ENCODE data around the gene MED15.
A peak's percentile ranks its signal among the peaks of the same experiment; 100 is the strongest.

The MED15 gene

DNA sequence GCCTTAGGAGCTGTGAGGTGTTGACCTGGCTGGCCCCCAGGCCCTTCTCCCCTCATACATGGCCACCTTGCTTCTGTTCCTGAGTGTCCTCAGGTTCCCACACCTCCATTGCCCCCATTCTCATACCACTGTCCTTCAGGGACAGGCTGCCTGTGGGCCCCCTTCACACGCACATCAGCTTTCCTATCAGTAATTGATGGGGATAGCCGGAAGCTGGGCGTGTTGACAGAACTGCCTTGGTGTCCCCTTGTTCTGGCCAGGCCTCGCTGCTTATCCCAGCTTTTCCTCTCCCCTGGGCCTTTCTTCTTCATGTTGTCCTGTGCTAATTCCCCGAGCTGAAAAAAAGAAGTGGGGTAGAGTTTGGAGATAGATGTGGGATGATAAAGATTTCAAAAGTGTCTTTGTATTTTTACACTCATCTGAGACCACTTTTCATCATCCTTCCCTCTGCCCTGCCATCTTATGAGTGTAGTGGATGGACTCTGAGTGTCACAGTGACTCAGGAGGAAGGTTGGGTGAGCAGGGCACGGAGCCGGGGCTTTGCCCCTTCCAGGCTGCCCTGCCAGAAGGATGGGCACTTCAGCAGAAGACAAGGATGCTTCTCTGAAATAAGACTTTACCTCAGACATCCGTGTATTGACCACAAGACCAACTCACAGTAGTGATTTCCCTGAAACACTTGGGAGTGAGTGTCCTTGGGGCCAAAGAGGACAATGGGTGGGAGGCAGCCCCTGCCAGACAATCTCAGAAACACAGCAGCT, 42.8 kb downstream of the MED15 start:
- H3K27me3 ChIP-seq (ENCODE audit: control insufficient read depth in 5 of 5, insufficient read depth in 4 of 5, low read length in 5 of 5): peaks cover 0 to 3% (median 0%) of the 10 kb centered on the region in 5 donors
- H3K9ac ChIP-seq (ENCODE audit: low read length in 5 of 5): peak overlapping the region in 4 of 5 donors; percentile 19 to 63 (median 41)
- H3K36me3 ChIP-seq (ENCODE audit: control insufficient read depth in 5 of 5, insufficient read depth in 5 of 5, low read length in 5 of 5): peaks cover 0 to 34% (median 28%) of the 10 kb centered on the region in 5 donors

DNA sequence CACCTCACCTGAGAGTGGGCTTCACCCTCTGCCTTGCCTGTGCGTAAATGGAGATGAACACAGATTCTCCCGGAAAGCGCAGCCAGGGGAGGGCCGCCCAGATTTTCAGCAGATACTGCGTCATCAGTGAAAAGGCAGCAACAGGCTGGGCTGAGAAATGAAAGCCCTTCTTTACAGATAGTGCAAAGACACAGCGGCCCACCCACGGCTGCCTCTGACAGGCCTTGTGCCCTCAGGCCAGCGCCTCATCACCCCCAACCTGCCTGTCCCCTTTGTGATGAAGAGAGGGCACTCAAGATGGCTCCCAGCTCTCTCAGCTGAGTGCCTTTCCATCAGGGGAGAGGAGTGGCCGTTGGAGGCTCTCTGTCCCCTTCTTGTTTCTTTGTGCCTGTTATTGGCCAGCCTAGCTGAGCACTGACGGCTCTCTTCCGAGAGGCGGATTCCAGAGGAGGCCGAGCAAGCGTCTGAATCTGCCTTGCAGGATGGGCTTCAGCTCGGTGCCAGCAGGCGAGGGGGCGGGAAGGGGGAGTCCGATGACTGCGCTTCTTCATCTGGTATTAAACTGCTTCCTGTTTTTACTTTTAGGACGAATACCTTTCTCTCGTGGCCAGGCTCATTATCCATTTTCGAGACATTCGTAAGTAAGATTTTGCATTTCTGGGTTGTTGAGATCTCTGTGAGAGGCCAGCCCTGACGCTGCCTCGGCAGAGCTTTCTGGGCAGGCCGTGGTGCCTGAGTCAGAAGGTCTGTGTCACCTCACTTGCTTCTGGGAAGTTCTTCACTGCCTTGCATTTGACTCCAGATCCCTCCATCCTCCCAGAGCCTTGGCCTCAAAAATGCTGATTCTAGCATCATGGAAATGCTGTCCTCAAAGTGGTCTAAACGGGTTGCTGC, 43.7 kb downstream of the MED15 start:
- Histone ChIP-seq H3K36me3 (ENCODE audit: control insufficient read depth in 5 of 5, insufficient read depth in 5 of 5, low read length in 5 of 5) (peaks cover 0 to 38% (median 35%) of the 10 kb centered on the region in 5 donors), H3K27ac (ENCODE audit: low read depth, low read length) (peak overlapping the region; percentile 99), H3K9me3 (ENCODE audit: control insufficient read depth in 5 of 5, low read length in 5 of 5) (no peaks in the 10 kb centered on the region), H3K4me3 (ENCODE audit: low read depth in 1 of 5, low read length in 5 of 5) (no peak overlapping the region), H3K9ac (ENCODE audit: low read length in 5 of 5) (peak overlapping the region; percentile 38 to 63 (median 44)), H3K27me3 (ENCODE audit: control insufficient read depth in 5 of 5, insufficient read depth in 4 of 5, low read length in 5 of 5) (peaks cover 0 to 3% (median 0%) of the 10 kb centered on the region in 5 donors), H3K4me1 (ENCODE audit: control insufficient read depth in 5 of 5, insufficient read depth in 5 of 5, low read length in 5 of 5) (peaks cover 31 to 77% (median 69%) of the 10 kb centered on the region in 5 donors)

More for the DNA sequence above, 42.8 kb downstream of the MED15 start:
- Histone ChIP-seq H3K9me3 (ENCODE audit: control insufficient read depth in 5 of 5, low read length in 5 of 5) (no peaks in the 10 kb centered on the region), H3K4me1 (ENCODE audit: control insufficient read depth in 5 of 5, insufficient read depth in 5 of 5, low read length in 5 of 5) (peaks cover 32 to 78% (median 72%) of the 10 kb centered on the region in 5 donors), H3K27ac (ENCODE audit: low read depth, low read length) (peak overlapping the region; percentile 99), H3K4me3 (ENCODE audit: low read depth in 1 of 5, low read length in 5 of 5) (no peak overlapping the region)

GRCh38 chr22:20551805-20552442, 44.5 kb downstream of the MED15 start:
- peak overlapping the region in 1 of 5 donors; percentile 10 for H3K4me3 ChIP-seq (ENCODE audit: low read depth in 1 of 5, low read length in 5 of 5)
- peak overlapping the region in 3 of 5 donors; percentile 38 to 84 (median 48) for H3K9ac ChIP-seq (ENCODE audit: low read length in 5 of 5)
- H3K27me3 ChIP-seq (ENCODE audit: control insufficient read depth in 5 of 5, insufficient read depth in 4 of 5, low read length in 5 of 5): peaks cover 0 to 3% (median 0%) of the 10 kb centered on the region in 5 donors
- peaks cover 27 to 76% (median 67%) of the 10 kb centered on the region in 5 donors for H3K4me1 ChIP-seq (ENCODE audit: control insufficient read depth in 5 of 5, insufficient read depth in 5 of 5, low read length in 5 of 5)
- H3K36me3 ChIP-seq (ENCODE audit: control insufficient read depth in 5 of 5, insufficient read depth in 5 of 5, low read length in 5 of 5): peaks cover 0 to 47% (median 38%) of the 10 kb centered on the region in 5 donors
- H3K27ac ChIP-seq (ENCODE audit: low read depth, low read length): peak overlapping the region; percentile 99
- H3K9me3 ChIP-seq (ENCODE audit: control insufficient read depth in 5 of 5, low read length in 5 of 5): no peaks in the 10 kb centered on the region

GRCh38 chr22:20552443-20553401, 45.3 kb downstream of the MED15 start:
- peaks cover 27 to 84% (median 71%) of the 10 kb centered on the region in 5 donors for H3K4me1 ChIP-seq (ENCODE audit: control insufficient read depth in 5 of 5, insufficient read depth in 5 of 5, low read length in 5 of 5)
- H3K36me3 ChIP-seq (ENCODE audit: control insufficient read depth in 5 of 5, insufficient read depth in 5 of 5, low read length in 5 of 5): peaks cover 0 to 53% (median 40%) of the 10 kb centered on the region in 5 donors
- no peaks in the 10 kb centered on the region for H3K9me3 ChIP-seq (ENCODE audit: control insufficient read depth in 5 of 5, low read length in 5 of 5)
- H3K27ac ChIP-seq (ENCODE audit: low read depth, low read length): peak overlapping the region; percentile 99
- H3K27me3 ChIP-seq (ENCODE audit: control insufficient read depth in 5 of 5, insufficient read depth in 4 of 5, low read length in 5 of 5): peaks cover 0 to 3% (median 0%) of the 10 kb centered on the region in 5 donors
- H3K4me3 ChIP-seq (ENCODE audit: low read depth in 1 of 5, low read length in 5 of 5): peak overlapping the region in 2 of 5 donors; percentile 15 to 33
- peak overlapping the region; percentile 5 to 84 (median 46) for H3K9ac ChIP-seq (ENCODE audit: low read length in 5 of 5)

GRCh38 chr22:20553947-20554741, 46.7 kb downstream of the MED15 start:
- peaks cover 27 to 77% (median 67%) of the 10 kb centered on the region in 5 donors for H3K4me1 ChIP-seq (ENCODE audit: control insufficient read depth in 5 of 5, insufficient read depth in 5 of 5, low read length in 5 of 5)
- peaks cover 0 to 3% (median 0%) of the 10 kb centered on the region in 5 donors for H3K27me3 ChIP-seq (ENCODE audit: control insufficient read depth in 5 of 5, insufficient read depth in 4 of 5, low read length in 5 of 5)
- peaks cover 2 to 65% (median 53%) of the 10 kb centered on the region in 5 donors for H3K36me3 ChIP-seq (ENCODE audit: control insufficient read depth in 5 of 5, insufficient read depth in 5 of 5, low read length in 5 of 5)
- no peaks in the 10 kb centered on the region for H3K9me3 ChIP-seq (ENCODE audit: control insufficient read depth in 5 of 5, low read length in 5 of 5)
- no peak overlapping the region for H3K9ac ChIP-seq (ENCODE audit: low read length in 5 of 5)
- H3K27ac ChIP-seq (ENCODE audit: low read depth, low read length): peak overlapping the region; percentile 99
- no peak overlapping the region for H3K4me3 ChIP-seq (ENCODE audit: low read depth in 1 of 5, low read length in 5 of 5)

DNA sequence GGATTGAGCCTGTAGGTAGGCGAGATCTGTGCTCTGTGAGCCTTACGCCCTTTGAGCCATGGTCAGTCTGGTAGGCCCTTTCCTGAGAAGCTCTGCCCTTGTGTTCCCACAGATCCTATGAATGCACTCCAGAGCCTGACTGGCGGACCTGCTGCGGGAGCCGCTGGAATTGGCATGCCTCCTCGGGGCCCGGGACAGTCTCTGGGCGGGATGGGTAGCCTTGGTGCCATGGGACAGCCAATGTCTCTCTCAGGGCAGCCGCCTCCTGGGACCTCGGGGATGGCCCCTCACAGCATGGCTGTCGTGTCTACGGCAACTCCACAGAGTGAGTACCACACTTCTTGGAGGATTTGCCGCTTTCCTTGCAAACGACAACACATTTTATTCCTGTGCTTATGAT, 47.4 kb downstream of the MED15 start:
- Histone ChIP-seq H3K36me3 (ENCODE audit: control insufficient read depth in 5 of 5, insufficient read depth in 5 of 5, low read length in 5 of 5) (peaks cover 7 to 71% (median 60%) of the 10 kb centered on the region in 5 donors), H3K4me3 (ENCODE audit: low read depth in 1 of 5, low read length in 5 of 5) (no peak overlapping the region), H3K4me1 (ENCODE audit: control insufficient read depth in 5 of 5, insufficient read depth in 5 of 5, low read length in 5 of 5) (peaks cover 22 to 70% (median 61%) of the 10 kb centered on the region in 5 donors), H3K9ac (ENCODE audit: low read length in 5 of 5) (no peak overlapping the region), H3K9me3 (ENCODE audit: control insufficient read depth in 5 of 5, low read length in 5 of 5) (no peaks in the 10 kb centered on the region), H3K27me3 (ENCODE audit: control insufficient read depth in 5 of 5, insufficient read depth in 4 of 5, low read length in 5 of 5) (peaks cover 0 to 3% (median 0%) of the 10 kb centered on the region in 5 donors), H3K27ac (ENCODE audit: low read depth, low read length) (no peak overlapping the region)

GRCh38 chr22:20558534-20558933, 51.1 kb downstream of the MED15 start:
- Histone ChIP-seq H3K9me3 (ENCODE audit: control insufficient read depth in 5 of 5, low read length in 5 of 5) (no peaks in the 10 kb centered on the region), H3K27ac (ENCODE audit: low read depth, low read length) (no peak overlapping the region), H3K9ac (ENCODE audit: low read length in 5 of 5) (no peak overlapping the region), H3K27me3 (ENCODE audit: control insufficient read depth in 5 of 5, insufficient read depth in 4 of 5, low read length in 5 of 5) (no peaks in the 10 kb centered on the region), H3K36me3 (ENCODE audit: control insufficient read depth in 5 of 5, insufficient read depth in 5 of 5, low read length in 5 of 5) (peaks cover 7 to 78% (median 56%) of the 10 kb centered on the region in 5 donors), H3K4me3 (ENCODE audit: low read depth in 1 of 5, low read length in 5 of 5) (no peak overlapping the region), H3K4me1 (ENCODE audit: control insufficient read depth in 5 of 5, insufficient read depth in 5 of 5, low read length in 5 of 5) (peaks cover 2 to 36% (median 28%) of the 10 kb centered on the region in 5 donors)

GRCh38 chr22:20559174-20559760, 51.9 kb downstream of the MED15 start:
- Histone ChIP-seq H3K4me3 (ENCODE audit: low read depth in 1 of 5, low read length in 5 of 5) (no peak overlapping the region), H3K9ac (ENCODE audit: low read length in 5 of 5) (no peak overlapping the region), H3K36me3 (ENCODE audit: control insufficient read depth in 5 of 5, insufficient read depth in 5 of 5, low read length in 5 of 5) (peaks cover 7 to 71% (median 50%) of the 10 kb centered on the region in 5 donors), H3K27ac (ENCODE audit: low read depth, low read length) (no peak overlapping the region), H3K4me1 (ENCODE audit: control insufficient read depth in 5 of 5, insufficient read depth in 5 of 5, low read length in 5 of 5) (peaks cover 0 to 31% (median 21%) of the 10 kb centered on the region in 5 donors), H3K27me3 (ENCODE audit: control insufficient read depth in 5 of 5, insufficient read depth in 4 of 5, low read length in 5 of 5) (no peaks in the 10 kb centered on the region), H3K9me3 (ENCODE audit: control insufficient read depth in 5 of 5, low read length in 5 of 5) (no peaks in the 10 kb centered on the region)
